K562 (cell line): Measurements from ENCODE around the gene CCDC88C. TPM values are rescaled to one million over a fixed set of nuclear protein-coding genes. Genes with fewer than 3 reads are reported as not detected.

Experiments
- CBFB ChIP-seq: sonication (generic); formaldehyde crosslinking; IDR thresholded peaks from 2 replicates; pipeline ENCODE4 v1.4.0; 2020; ENCODE audit warnings: mild to moderate bottlenecking, missing genetic modification reagents
- CREM ChIP-seq: IDR thresholded peaks from 2 replicates; pipeline ENCODE4 v1.6.1; 2014; ENCODE audit warnings: antibody characterized with exemption, low read depth
- ESRRB ChIP-seq: fragments of 250-450 bp; sonication (Bioruptor Pico); IDR thresholded peaks from 2 replicates; pipeline ENCODE4 v1.5.0; 2020; ENCODE audit warnings: mild to moderate bottlenecking, moderate library complexity, borderline replicate concordance
- FOXA1 ChIP-seq: fragments of 450-650 bp; IDR thresholded peaks from 2 replicates; pipeline ENCODE4 v1.6.1; 2016; ENCODE audit warnings: mild to moderate bottlenecking, borderline replicate concordance
- ILF3 ChIP-seq: fragments of 450-650 bp; IDR thresholded peaks from 2 replicates; pipeline ENCODE4 v1.6.1; 2018; ENCODE audit warnings: antibody characterized with exemption, mild to moderate bottlenecking, moderate library complexity, borderline replicate concordance
- RFX1 ChIP-seq: fragments of 450-650 bp; IDR thresholded peaks from 2 replicates; pipeline ENCODE4 v1.6.1; 2016; ENCODE audit warnings: mild to moderate bottlenecking, moderate library complexity
- RHOXF2B ChIP-seq: fragments of 250-450 bp; sonication (Bioruptor Pico); conservative IDR thresholded peaks from 2 replicates; pipeline ENCODE4 v1.5.1; 2021
- SUPT5H ChIP-seq: fragments of 450-650 bp; IDR thresholded peaks from 2 replicates; pipeline ENCODE4 v1.6.1; 2016
- YBX1 ChIP-seq: fragments of 450-650 bp; IDR thresholded peaks from 2 replicates; pipeline ENCODE4 v1.7.1; 2016; ENCODE audit warnings: mild to moderate bottlenecking
- ZFPM2 ChIP-seq: fragments of 250-450 bp; sonication (Bioruptor Pico); IDR thresholded peaks from 2 replicates; pipeline ENCODE4 v1.5.1; 2022; ENCODE audit warnings: mild to moderate bottlenecking
- ZNF24 ChIP-seq: fragments of 450-650 bp; IDR thresholded peaks from 2 replicates; pipeline ENCODE4 v1.6.1; 2016
- polyA plus RNA-seq, 8 experiments: library from polyadenylated mRNA; depleted of rRNA in 4 of 8; stranded (reverse) in 5 of 8; unstranded in 3 of 8; fragments of >200 nt; fragmentation: Nextera tagmentation in 2 of 8; fragmentation: Illumina TruSeq in 1 of 8; extraction: Ambion mirVana in 2 of 8; extraction: Trizol in 1 of 8; gene quantifications; 2 replicates each; pipeline versions ENCODE4 v1.2.1 to v1.2.3, GENCODE V29; 2011 to 2014; ENCODE audit warnings: inconsistent platforms in 1 of 8, missing spikeins in 1 of 8
- total RNA-seq, 7 experiments: library from RNA; depleted of rRNA in 6 of 7; stranded (reverse); fragments of >200 nt in 6 of 7; fragmentation: Illumina TruSeq in 2 of 7; extraction: Trizol in 2 of 7; gene quantifications; 2 replicates each; pipeline versions ENCODE4 v1.2.1 to v1.2.3, GENCODE V29; 2011 to 2021; ENCODE audit warnings: low replicate concordance in 1 of 7
- TF ChIP-seq, protein P1 (sequence below): fragments of 450-650 bp; IDR thresholded peaks from 2 replicates; pipeline ENCODE4 v1.6.1; 2016; ENCODE audit warnings: low read depth
- TF ChIP-seq, protein P2 (sequence below): fragments of 450-650 bp; formaldehyde crosslinking; IDR thresholded peaks from 2 replicates; pipeline ENCODE4 v1.4.0; 2020; ENCODE audit warnings: mild to moderate bottlenecking, moderate library complexity
- TF ChIP-seq, protein P3 (sequence below): fragments of 250-450 bp; sonication (Bioruptor Pico); IDR thresholded peaks from 2 replicates; pipeline ENCODE4 v1.8.0; 2021; ENCODE audit warnings: moderate library complexity, mild to moderate bottlenecking, inconsistent platforms
- TF ChIP-seq, protein P4 (sequence below): fragments of 250-450 bp; sonication (Bioruptor Pico); IDR thresholded peaks from 2 replicates; pipeline ENCODE4 v1.5.0; 2021
- TF ChIP-seq, protein P5 (sequence below): fragments of 250-450 bp; sonication (Bioruptor Pico); IDR thresholded peaks from 2 replicates; pipeline ENCODE4 v1.5.0; 2021

The CCDC88C gene
- total and polyA plus RNA-seq, 9 of the 15 experiments (the other 6 are each of a cell fraction or from before 2014, with no cell fraction given) = 0.62 to 22.5 (median 10.7) TPM

DNA sequence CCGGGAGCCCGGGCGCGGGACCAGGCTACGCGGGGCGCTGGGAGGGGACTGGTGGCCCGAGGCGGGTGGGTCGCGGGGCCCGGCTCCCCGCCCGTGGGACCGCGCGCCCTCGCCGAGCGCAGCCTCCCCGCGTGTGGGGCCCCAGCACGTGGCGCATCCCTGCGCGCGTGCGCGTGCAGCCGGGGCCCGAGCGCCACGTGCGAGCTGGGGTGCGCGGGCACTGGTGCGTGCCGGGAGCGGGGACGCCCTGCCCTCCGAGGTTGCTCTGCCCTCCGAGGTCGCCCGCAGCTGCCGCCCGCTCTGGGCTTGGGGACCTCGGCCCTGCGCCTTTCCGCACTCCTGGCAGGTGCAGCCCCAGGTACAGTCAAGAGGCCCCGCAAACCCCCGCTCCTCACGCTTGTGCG is 365 bp upstream of the CCDC88C start (continued):
- TF ChIP-seq, protein P1, sequence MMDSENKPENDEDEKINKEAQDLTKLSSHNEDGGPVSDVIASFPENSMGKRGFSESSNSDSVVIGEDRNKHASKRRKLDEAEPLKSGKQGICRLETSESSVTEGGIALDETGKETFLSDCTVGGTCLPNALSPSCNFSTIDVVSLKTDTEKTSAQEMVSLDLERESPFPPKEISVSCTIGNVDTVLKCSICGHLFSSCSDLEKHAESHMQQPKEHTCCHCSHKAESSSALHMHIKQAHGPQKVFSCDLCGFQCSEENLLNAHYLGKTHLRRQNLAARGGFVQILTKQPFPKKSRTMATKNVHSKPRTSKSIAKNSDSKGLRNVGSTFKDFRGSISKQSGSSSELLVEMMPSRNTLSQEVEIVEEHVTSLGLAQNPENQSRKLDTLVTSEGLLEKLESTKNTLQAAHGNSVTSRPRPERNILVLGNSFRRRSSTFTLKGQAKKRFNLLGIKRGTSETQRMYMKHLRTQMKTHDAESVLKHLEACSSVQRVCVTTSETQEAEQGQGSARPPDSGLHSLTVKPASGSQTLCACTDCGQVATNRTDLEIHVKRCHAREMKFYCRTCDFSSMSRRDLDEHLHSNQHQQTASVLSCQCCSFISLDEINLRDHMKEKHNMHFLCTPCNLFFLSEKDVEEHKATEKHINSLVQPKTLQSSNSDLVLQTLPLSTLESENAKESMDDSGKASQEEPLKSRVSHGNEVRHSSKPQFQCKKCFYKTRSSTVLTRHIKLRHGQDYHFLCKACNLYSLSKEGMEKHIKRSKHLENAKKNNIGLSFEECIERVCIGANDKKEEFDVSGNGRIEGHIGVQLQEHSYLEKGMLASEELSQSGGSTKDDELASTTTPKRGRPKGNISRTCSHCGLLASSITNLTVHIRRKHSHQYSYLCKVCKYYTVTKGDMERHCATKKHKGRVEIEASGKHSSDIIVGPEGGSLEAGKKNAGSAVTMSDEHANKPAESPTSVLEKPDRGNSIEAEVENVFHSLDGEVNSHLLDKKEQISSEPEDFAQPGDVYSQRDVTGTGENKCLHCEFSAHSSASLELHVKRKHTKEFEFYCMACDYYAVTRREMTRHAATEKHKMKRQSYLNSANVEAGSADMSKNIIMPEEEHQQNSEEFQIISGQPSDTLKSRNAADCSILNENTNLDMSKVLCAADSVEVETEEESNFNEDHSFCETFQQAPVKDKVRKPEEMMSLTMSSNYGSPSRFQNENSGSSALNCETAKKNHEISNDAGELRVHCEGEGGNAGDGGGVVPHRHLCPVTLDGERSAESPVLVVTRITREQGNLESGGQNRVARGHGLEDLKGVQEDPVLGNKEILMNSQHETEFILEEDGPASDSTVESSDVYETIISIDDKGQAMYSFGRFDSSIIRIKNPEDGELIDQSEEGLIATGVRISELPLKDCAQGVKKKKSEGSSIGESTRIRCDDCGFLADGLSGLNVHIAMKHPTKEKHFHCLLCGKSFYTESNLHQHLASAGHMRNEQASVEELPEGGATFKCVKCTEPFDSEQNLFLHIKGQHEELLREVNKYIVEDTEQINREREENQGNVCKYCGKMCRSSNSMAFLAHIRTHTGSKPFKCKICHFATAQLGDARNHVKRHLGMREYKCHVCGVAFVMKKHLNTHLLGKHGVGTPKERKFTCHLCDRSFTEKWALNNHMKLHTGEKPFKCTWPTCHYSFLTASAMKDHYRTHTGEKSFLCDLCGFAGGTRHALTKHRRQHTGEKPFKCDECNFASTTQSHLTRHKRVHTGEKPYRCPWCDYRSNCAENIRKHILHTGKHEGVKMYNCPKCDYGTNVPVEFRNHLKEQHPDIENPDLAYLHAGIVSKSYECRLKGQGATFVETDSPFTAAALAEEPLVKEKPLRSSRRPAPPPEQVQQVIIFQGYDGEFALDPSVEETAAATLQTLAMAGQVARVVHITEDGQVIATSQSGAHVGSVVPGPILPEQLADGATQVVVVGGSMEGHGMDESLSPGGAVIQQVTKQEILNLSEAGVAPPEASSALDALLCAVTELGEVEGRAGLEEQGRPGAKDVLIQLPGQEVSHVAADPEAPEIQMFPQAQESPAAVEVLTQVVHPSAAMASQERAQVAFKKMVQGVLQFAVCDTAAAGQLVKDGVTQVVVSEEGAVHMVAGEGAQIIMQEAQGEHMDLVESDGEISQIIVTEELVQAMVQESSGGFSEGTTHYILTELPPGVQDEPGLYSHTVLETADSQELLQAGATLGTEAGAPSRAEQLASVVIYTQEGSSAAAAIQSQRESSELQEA = no peak
- TF ChIP-seq SUPT5H (no peak), ESRRB (no peak), RFX1 (no peak), RHOXF2B (CRISPR knock-in tag) (no peak), ZFPM2 (CRISPR knock-in tag) (no peak), YBX1 (no peak), CBFB (CRISPR knock-in tag) (no peak), FOXA1 (no peak), ZNF24 (no peak), ILF3 (no peak), CREM (no peak)
- TF ChIP-seq, protein P2, sequence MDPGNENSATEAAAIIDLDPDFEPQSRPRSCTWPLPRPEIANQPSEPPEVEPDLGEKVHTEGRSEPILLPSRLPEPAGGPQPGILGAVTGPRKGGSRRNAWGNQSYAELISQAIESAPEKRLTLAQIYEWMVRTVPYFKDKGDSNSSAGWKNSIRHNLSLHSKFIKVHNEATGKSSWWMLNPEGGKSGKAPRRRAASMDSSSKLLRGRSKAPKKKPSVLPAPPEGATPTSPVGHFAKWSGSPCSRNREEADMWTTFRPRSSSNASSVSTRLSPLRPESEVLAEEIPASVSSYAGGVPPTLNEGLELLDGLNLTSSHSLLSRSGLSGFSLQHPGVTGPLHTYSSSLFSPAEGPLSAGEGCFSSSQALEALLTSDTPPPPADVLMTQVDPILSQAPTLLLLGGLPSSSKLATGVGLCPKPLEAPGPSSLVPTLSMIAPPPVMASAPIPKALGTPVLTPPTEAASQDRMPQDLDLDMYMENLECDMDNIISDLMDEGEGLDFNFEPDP = no peak
- TF ChIP-seq, protein P3, sequence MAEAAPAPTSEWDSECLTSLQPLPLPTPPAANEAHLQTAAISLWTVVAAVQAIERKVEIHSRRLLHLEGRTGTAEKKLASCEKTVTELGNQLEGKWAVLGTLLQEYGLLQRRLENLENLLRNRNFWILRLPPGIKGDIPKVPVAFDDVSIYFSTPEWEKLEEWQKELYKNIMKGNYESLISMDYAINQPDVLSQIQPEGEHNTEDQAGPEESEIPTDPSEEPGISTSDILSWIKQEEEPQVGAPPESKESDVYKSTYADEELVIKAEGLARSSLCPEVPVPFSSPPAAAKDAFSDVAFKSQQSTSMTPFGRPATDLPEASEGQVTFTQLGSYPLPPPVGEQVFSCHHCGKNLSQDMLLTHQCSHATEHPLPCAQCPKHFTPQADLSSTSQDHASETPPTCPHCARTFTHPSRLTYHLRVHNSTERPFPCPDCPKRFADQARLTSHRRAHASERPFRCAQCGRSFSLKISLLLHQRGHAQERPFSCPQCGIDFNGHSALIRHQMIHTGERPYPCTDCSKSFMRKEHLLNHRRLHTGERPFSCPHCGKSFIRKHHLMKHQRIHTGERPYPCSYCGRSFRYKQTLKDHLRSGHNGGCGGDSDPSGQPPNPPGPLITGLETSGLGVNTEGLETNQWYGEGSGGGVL (CRISPR knock-in tag) = no peak
- TF ChIP-seq, protein P4, sequence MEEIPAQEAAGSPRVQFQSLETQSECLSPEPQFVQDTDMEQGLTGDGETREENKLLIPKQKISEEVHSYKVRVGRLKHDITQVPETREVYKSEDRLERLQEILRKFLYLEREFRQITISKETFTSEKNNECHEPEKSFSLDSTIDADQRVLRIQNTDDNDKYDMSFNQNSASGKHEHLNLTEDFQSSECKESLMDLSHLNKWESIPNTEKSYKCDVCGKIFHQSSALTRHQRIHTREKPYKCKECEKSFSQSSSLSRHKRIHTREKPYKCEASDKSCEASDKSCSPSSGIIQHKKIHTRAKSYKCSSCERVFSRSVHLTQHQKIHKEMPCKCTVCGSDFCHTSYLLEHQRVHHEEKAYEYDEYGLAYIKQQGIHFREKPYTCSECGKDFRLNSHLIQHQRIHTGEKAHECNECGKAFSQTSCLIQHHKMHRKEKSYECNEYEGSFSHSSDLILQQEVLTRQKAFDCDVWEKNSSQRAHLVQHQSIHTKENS (CRISPR knock-in tag) = no peak
- TF ChIP-seq, protein P5, sequence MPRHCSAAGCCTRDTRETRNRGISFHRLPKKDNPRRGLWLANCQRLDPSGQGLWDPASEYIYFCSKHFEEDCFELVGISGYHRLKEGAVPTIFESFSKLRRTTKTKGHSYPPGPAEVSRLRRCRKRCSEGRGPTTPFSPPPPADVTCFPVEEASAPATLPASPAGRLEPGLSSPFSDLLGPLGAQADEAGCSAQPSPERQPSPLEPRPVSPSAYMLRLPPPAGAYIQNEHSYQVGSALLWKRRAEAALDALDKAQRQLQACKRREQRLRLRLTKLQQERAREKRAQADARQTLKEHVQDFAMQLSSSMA (CRISPR knock-in tag) = no peak
